Tibial nerve (tissue), 4 donors: ENCODE data around the gene AKAIN1. TPM values are rescaled to one million over a fixed set of nuclear protein-coding genes. Genes with fewer than 3 reads are reported as not detected.

ENCODE experiments used
- DNase-seq, 2 donors: peaks; one replicate each; pipeline ENCODE4 v3.0.0-alpha.2; 2019; ENCODE audit warnings: low spot score in 2 of 2
- H3K27ac ChIP-seq, 4 donors: fragments of 200-600 bp; sonication (generic) in 3 of 4; one replicate each; pipeline ENCODE4 v1.5.1; 2017 to 2019; ENCODE audit warnings: mild to moderate bottlenecking in 1 of 4
- H3K27me3 ChIP-seq, 2 donors: fragments of 200-600 bp; sonication (generic) in 1 of 2; one replicate each; pipeline versions ENCODE4 v1.5.1 to v1.6.0; 2017 to 2019
- H3K36me3 ChIP-seq, 3 donors: fragments of 200-600 bp; sonication (generic); one replicate each; pipeline ENCODE4 v1.5.1; 2018 to 2019
- H3K4me1 ChIP-seq, 4 donors: fragments of 200-600 bp; sonication (generic) in 3 of 4; one replicate each; pipeline ENCODE4 v1.5.1; 2017 to 2019
- H3K4me3 ChIP-seq, 4 donors: fragments of 200-600 bp; sonication (generic) in 3 of 4; one replicate each; pipeline ENCODE4 v1.5.1; 2017 to 2019; ENCODE audit warnings: mild to moderate bottlenecking in 1 of 4, moderate library complexity in 1 of 4
- H3K9me3 ChIP-seq, 4 donors: fragments of 200-600 bp; sonication (generic) in 3 of 4; one replicate each; pipeline ENCODE4 v1.5.1; 2017 to 2019
- CTCF ChIP-seq, 5 experiments: fragments of 200-600 bp in 3 of 5; fragments of 450-650 bp in 2 of 5; sonication (generic) in 3 of 5; IDR thresholded peaks; one replicate each; pipeline ENCODE4 v1.5.1; 2016 to 2019; ENCODE audit warnings: antibody characterized with exemption in 5 of 5, mild to moderate bottlenecking in 3 of 5, moderate library complexity in 2 of 5
- EP300 ChIP-seq, 2 donors: sonication (generic); formaldehyde crosslinking; IDR thresholded peaks; one replicate each; pipeline ENCODE4 v1.6.1; 2017; ENCODE audit warnings: antibody characterized with exemption in 2 of 2, mild to moderate bottlenecking in 1 of 2
- POLR2A ChIP-seq, 2 donors: fragments of 450-650 bp; IDR thresholded peaks; one replicate each; pipeline ENCODE4 v1.6.1; 2017; ENCODE audit warnings: antibody characterized with exemption in 2 of 2, mild to moderate bottlenecking in 2 of 2, moderate library complexity in 2 of 2
- WGBS, 2 donors: methylation state at CpG; one replicate each; pipeline ENCODE4 v1.1.5; 2018; 5-methylcytosine and 5-hydroxymethylcytosine counted together
- total RNA-seq, 4 donors: library from RNA; depleted of rRNA; stranded (reverse); fragments of >200 nt; gene quantifications; one replicate each; pipeline ENCODE4 v1.1.0, GENCODE V29; 2016

The AKAIN1 gene
- total RNA-seq, 4 donors from 2014 or later, result not detected

DNA sequence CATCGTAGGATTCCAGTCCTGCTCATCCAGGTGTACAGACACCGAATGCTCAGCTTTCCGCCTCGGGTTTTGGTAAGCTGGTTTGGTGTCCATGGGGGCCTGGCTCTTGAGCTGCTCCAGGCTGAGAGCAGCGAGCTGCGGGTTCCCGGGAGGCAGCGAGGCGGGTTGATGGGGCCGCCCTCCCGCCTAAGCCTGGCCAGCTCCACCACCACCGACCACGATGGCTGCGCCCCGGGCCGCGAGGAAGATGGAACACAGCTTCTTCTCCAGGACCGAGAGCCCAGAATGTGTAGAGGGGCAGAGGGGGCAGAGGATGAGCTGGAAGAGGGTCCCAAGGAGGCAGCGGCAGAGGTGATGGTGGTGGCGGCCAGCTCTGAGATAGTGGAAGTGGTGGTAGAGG, 64.1 kb downstream of the AKAIN1 start:
- WGBS, 2 donors, result 93 to 94% methylated on average over 20 of the region's 20 CpGs
- TF ChIP-seq POLR2A (IDR thresholded peaks at IDR 0.05), result no peak
- no peak for TF ChIP-seq CTCF (IDR thresholded peaks at IDR 0.05)
- no peak for TF ChIP-seq EP300 (IDR thresholded peaks at IDR 0.05)
- no peaks in the 10 kb centered on the region for H3K9me3 ChIP-seq
- no peaks in the 10 kb centered on the region for H3K4me1 ChIP-seq
- no peaks in the 10 kb centered on the region for H3K36me3 ChIP-seq
- no peaks in the 10 kb centered on the region for H3K27me3 ChIP-seq
- no peak overlapping the region for H3K27ac ChIP-seq
- DNase-seq, result no peak
- H3K4me3 ChIP-seq, result no peak overlapping the region

GRCh38 chr18:5122272-5122671, 74.8 kb downstream of the AKAIN1 start:
- Histone ChIP-seq H3K27me3 (no peaks in the 10 kb centered on the region), H3K9me3 (peaks cover 0 to 52% (median 4%) of the 10 kb centered on the region in 4 donors), H3K27ac (no peak overlapping the region), H3K4me1 (no peaks in the 10 kb centered on the region), H3K36me3 (no peaks in the 10 kb centered on the region), H3K4me3 (no peak overlapping the region)
- DNase-seq, result no peak
- WGBS, 2 donors, result 83 to 94% methylated on average over 1 to 2 of the region's 2 CpGs
- TF ChIP-seq CTCF (IDR thresholded peaks at IDR 0.05), result no peak
- TF ChIP-seq EP300 (IDR thresholded peaks at IDR 0.05), result no peak
- TF ChIP-seq POLR2A (IDR thresholded peaks at IDR 0.05), result no peak

GRCh38 chr18:5110266-5110665, 86.8 kb downstream of the AKAIN1 start:
- TF ChIP-seq POLR2A (IDR thresholded peaks at IDR 0.05), result no peak
- TF ChIP-seq EP300 (IDR thresholded peaks at IDR 0.05), result no peak
- TF ChIP-seq CTCF (IDR thresholded peaks at IDR 0.05), result no peak
- Histone ChIP-seq H3K4me1 (no peaks in the 10 kb centered on the region), H3K9me3 (peaks cover 0 to 7% (median 0%) of the 10 kb centered on the region in 4 donors), H3K4me3 (no peak overlapping the region), H3K27me3 (no peaks in the 10 kb centered on the region), H3K27ac (no peak overlapping the region), H3K36me3 (no peaks in the 10 kb centered on the region)
- no peak for DNase-seq

DNA sequence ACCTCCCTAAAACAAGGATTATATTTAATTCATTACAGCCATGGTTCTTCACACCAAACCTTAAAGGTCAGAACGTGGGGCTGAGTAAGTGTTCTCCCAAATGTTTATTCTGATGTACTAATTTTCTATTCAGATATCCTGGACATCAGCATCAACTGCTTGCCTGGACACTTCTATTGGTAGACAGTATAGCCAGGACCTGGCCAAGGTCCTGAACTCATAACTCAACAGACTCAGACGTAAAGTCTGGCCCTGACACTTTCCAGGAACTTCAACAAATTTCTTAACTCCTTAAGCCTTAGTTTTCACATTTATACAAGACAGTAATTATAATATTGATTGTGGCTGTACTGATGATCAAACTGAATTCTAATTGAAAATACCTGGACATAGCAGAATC, 89.1 kb downstream of the AKAIN1 start:
- no peak for DNase-seq
- no peak overlapping the region for H3K4me3 ChIP-seq
- H3K4me1 ChIP-seq, result no peaks in the 10 kb centered on the region
- WGBS, 2 donors, result 4 to 6% methylated on average over 2 of the region's 2 CpGs
- no peak overlapping the region for H3K27ac ChIP-seq
- no peaks in the 10 kb centered on the region for H3K9me3 ChIP-seq
- no peak for TF ChIP-seq POLR2A (IDR thresholded peaks at IDR 0.05)
- no peak for TF ChIP-seq EP300 (IDR thresholded peaks at IDR 0.05)
- TF ChIP-seq CTCF (IDR thresholded peaks at IDR 0.05), result no peak
- H3K36me3 ChIP-seq, result no peaks in the 10 kb centered on the region
- no peaks in the 10 kb centered on the region for H3K27me3 ChIP-seq

DNA sequence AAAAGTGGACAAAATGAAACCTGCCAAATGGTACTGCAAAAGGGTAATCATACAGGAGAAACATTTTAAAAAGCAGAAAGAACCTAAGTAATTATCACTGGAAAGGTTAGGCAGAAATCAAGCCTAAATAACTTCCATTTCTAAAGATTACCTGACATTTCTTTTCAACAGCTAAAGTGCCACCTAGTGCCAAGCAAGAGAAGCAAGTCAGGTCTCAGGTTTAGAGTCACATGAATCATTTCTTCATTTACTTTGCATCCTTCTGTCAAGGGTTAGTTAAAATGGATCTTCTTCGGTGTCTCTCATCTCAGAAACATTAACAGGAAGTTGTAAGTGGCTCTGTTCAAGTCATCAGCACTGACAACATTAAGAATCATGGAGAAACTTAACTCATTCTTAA, 90.3 kb downstream of the AKAIN1 start:
- H3K27me3 ChIP-seq, result no peaks in the 10 kb centered on the region
- no peaks in the 10 kb centered on the region for H3K4me1 ChIP-seq
- 44 to 46% methylated on average over 1 of the region's 1 CpG for WGBS, 2 donors
- no peak for TF ChIP-seq POLR2A (IDR thresholded peaks at IDR 0.05)
- no peak for TF ChIP-seq EP300 (IDR thresholded peaks at IDR 0.05)
- no peak for TF ChIP-seq CTCF (IDR thresholded peaks at IDR 0.05)
- DNase-seq, result no peak
- H3K36me3 ChIP-seq, result no peaks in the 10 kb centered on the region
- no peak overlapping the region for H3K27ac ChIP-seq
- H3K9me3 ChIP-seq, result no peaks in the 10 kb centered on the region
- H3K4me3 ChIP-seq, result no peak overlapping the region
